Epithelial cell of proximal tubule (primary cell): ENCODE data around the gene ZNF185. TPM values are rescaled to one million over a fixed set of nuclear protein-coding genes. Genes with fewer than 3 reads are reported as not detected.

Experiments used
- DNase-seq: peaks from one replicate; pipeline ENCODE4 v3.0.0-alpha.2; 2011; ENCODE audit warnings: low read depth
- H3K4me3 ChIP-seq: 2 replicates; pipeline ENCODE4 v1.5.1; 2011; ENCODE audit warnings: low read depth, mild to moderate bottlenecking, low read length
- CTCF ChIP-seq: conservative IDR thresholded peaks from 2 replicates; pipeline ENCODE4 v1.5.1; 2012; ENCODE audit warnings: low read depth, mild to moderate bottlenecking, low read length
- total RNA-seq: library from RNA; depleted of rRNA; stranded (reverse); fragments of >200 nt; gene quantifications from 2 replicates; pipeline ENCODE4 v1.2.3, GENCODE V29; 2015

The ZNF185 gene
- 14.4 and 41.6 TPM in 2 replicates for total RNA-seq

GRCh38 chrX:152897222-152898131, at the start of gene ZNF185:
Gene ZNF185 (plus strand): TSS chrX:152898067. CDS start chrX:152914490, 16,423 bp downstream.
- peak within 1 kb of the TSS; percentile 53 for H3K4me3 ChIP-seq
- no peak for TF ChIP-seq CTCF
- DNase-seq: no peak

- no peak for TF ChIP-seq CTCF
- no peak overlapping the region for H3K4me3 ChIP-seq
- DNase-seq: no peak
Observed at GRCh38 chrX:152850465-152850864, 47.4 kb upstream of the ZNF185 start.

- no peak for TF ChIP-seq CTCF
- no peak overlapping the region for H3K4me3 ChIP-seq
- DNase-seq: no peak
Observed at GRCh38 chrX:152853986-152854385, 43.9 kb upstream of the ZNF185 start.

GRCh38 chrX:152861116-152861515, 36.8 kb upstream of the ZNF185 start:
- H3K4me3 ChIP-seq: no peak overlapping the region
- TF ChIP-seq CTCF: no peak
- peak; percentile 40 for DNase-seq

- TF ChIP-seq CTCF: no peak
- H3K4me3 ChIP-seq: no peak overlapping the region
- no peak for DNase-seq
Observed at GRCh38 chrX:152861826-152862225, 36.0 kb upstream of the ZNF185 start.

GRCh38 chrX:152865232-152865920, 32.5 kb upstream of the ZNF185 start:
- no peak overlapping the region for H3K4me3 ChIP-seq
- DNase-seq: no peak
- no peak for TF ChIP-seq CTCF
